ENCODE results near the gene KLHDC7B.
A peak's percentile ranks its signal among the peaks of the same experiment; 100 is the strongest.

The KLHDC7B gene

GRCh38 chr22:50548921-50549790 is 3.5 kb downstream of the KLHDC7B start:
- no peak for DNase-seq

- no peak for DNase-seq
These were observed 4.7 kb downstream of the KLHDC7B start for GRCh38 chr22:50550395-50550794.

GRCh38 chr22:50551160-50551752 is 5.6 kb downstream of the KLHDC7B start:
- DNase-seq = no peak

- DNase-seq = no peak
These were observed 7.6 kb downstream of the KLHDC7B start for GRCh38 chr22:50553310-50553709.

- DNase-seq = no peak
These were observed 11.0 kb downstream of the KLHDC7B start for GRCh38 chr22:50556703-50557102.

GRCh38 chr22:50560034-50560433 is 14.3 kb downstream of the KLHDC7B start:
- no peak for DNase-seq

GRCh38 chr22:50561401-50562358 is 16.0 kb downstream of the KLHDC7B start:
- no peak for DNase-seq

- peak; percentile 99 to 100 for DNase-seq
These were observed 17.1 kb downstream of the KLHDC7B start, which contains the start of gene SYCE3 for GRCh38 chr22:50562523-50563412. Gene SYCE3 (minus strand): TSS chr22:50562919. CDS start chr22:50556405, 6,514 bp downstream.

- no peak for DNase-seq
These were observed 17.9 kb downstream of the KLHDC7B start for GRCh38 chr22:50563413-50564160.

- DNase-seq = no peak
These were observed 18.6 kb downstream of the KLHDC7B start for GRCh38 chr22:50564289-50564688.

- DNase-seq = no peak
These were observed 22.1 kb downstream of the KLHDC7B start for GRCh38 chr22:50567721-50568252.

GRCh38 chr22:50568626-50569025 is 22.9 kb downstream of the KLHDC7B start:
- DNase-seq = no peak

- DNase-seq = no peak
These were observed 23.4 kb downstream of the KLHDC7B start for GRCh38 chr22:50569041-50569459.

GRCh38 chr22:50569896-50570535 is 24.3 kb downstream of the KLHDC7B start:
- no peak for DNase-seq

- DNase-seq = no peak
These were observed 25.2 kb downstream of the KLHDC7B start for GRCh38 chr22:50570861-50571260.

- DNase-seq = no peak
These were observed 25.8 kb downstream of the KLHDC7B start for GRCh38 chr22:50571264-50572175.

- no peak for DNase-seq
These were observed 27.3 kb downstream of the KLHDC7B start for GRCh38 chr22:50572965-50573364.

GRCh38 chr22:50573491-50574382 is 28.0 kb downstream of the KLHDC7B start:
- DNase-seq = no peak

Data from activated T-cell treated with anti-CD3 and anti-CD28 coated beads, Interleukin-2, amount 50 U/mL, for 48 hours (primary cell).